OCI-LY7 (cell line): ENCODE results near the gene JPT2. TPM values are rescaled to one million over a fixed set of nuclear protein-coding genes. Genes with fewer than 3 reads are reported as not detected.
"Not testable (repeated sequence)": the region's sequence is repeated elsewhere in the genome, so short reads cannot be mapped to it uniquely, and the experiment has no call there.

Experiments used
- BruUV-seq: library from RNA; stranded (reverse); fragments of 400-500 nt; replicated peaks from 2 replicates; lab custom pipeline; 2021; lab: Mats Ljungman, UMichigan
- CTCF ChIA-PET: fragments of 300-600 bp; sonication (Branson Sonifier 250); formaldehyde crosslinking; loops from one replicate; lab custom pipeline; 2022; ENCODE audit warnings: antibody characterized with exemption; ENCODE audit not compliant: unreplicated experiment; lab: Charles Lee
- POLR2A ChIA-PET: fragments of 300-600 bp; sonication (Branson Sonifier 250); formaldehyde crosslinking; loops from one replicate; lab custom pipeline; 2022; ENCODE audit warnings: antibody characterized with exemption; lab: Charles Lee
- DNase-seq: peaks from one replicate; pipeline ENCODE4 v3.0.0-alpha.2; 2015; ENCODE audit warnings: low spot score
- H2AFZ ChIP-seq: fragments of 200-600 bp; sonication (generic), shearing (Covaris generic); 2 replicates; pipeline ENCODE4 v1.6.1; 2014; ENCODE audit warnings: mild to moderate bottlenecking, antibody characterized with exemption, low read length, moderate library complexity
- H3K27ac ChIP-seq: fragments of 200-600 bp; sonication (generic); 2 replicates; pipeline ENCODE4 v1.5.1; 2014; ENCODE audit warnings: mixed run types, low read depth, mild to moderate bottlenecking, moderate library complexity, low read length, inconsistent platforms; ENCODE audit not compliant: poor library complexity, severe bottlenecking
- H3K36me3 ChIP-seq: fragments of 200-600 bp; sonication (generic); 2 replicates; pipeline ENCODE4 v1.6.1; 2014; ENCODE audit warnings: mild to moderate bottlenecking, antibody characterized with exemption, low read length, moderate library complexity, mixed read lengths; ENCODE audit not compliant: insufficient read depth
- H3K4me1 ChIP-seq: fragments of 200-600 bp; sonication (generic); 2 replicates; pipeline ENCODE4 v1.5.1; 2014; ENCODE audit warnings: mild to moderate bottlenecking, low read length; ENCODE audit not compliant: insufficient read depth, poor library complexity, severe bottlenecking
- H3K4me2 ChIP-seq: fragments of 200-600 bp; sonication (generic); 2 replicates; pipeline ENCODE4 v1.6.1; 2014; ENCODE audit warnings: mild to moderate bottlenecking, low read length
- H3K4me3 ChIP-seq: fragments of 200-600 bp; sonication (generic); 2 replicates; pipeline ENCODE4 v1.5.1; 2014; ENCODE audit warnings: mild to moderate bottlenecking, low read depth, low read length; ENCODE audit not compliant: poor library complexity, severe bottlenecking
- H3K79me2 ChIP-seq: fragments of 200-600 bp; sonication (generic); 2 replicates; pipeline ENCODE4 v1.6.1; 2016; ENCODE audit warnings: low read depth, mild to moderate bottlenecking, low read length, moderate library complexity, mixed read lengths; ENCODE audit not compliant: insufficient read depth
- H3K9me2 ChIP-seq: fragments of 200-600 bp; sonication (generic); 2 replicates; pipeline ENCODE4 v1.6.1; 2016; ENCODE audit warnings: mild to moderate bottlenecking, low read length, mixed read lengths; ENCODE audit not compliant: insufficient read depth
- H3K9me3 ChIP-seq: fragments of 200-600 bp; sonication (generic); 2 replicates; pipeline ENCODE4 v1.6.1; 2014; ENCODE audit warnings: mild to moderate bottlenecking, mixed run types, low read length, mixed read lengths
- H4K20me1 ChIP-seq: fragments of 200-600 bp; sonication (generic); 2 replicates; pipeline ENCODE4 v1.6.1; 2014; ENCODE audit warnings: mild to moderate bottlenecking, antibody characterized with exemption, low read length, moderate library complexity, mixed read lengths; ENCODE audit not compliant: insufficient read depth
- CTCF ChIP-seq: fragments of 200-600 bp; sonication (generic); conservative IDR thresholded peaks from 2 replicates; pipeline ENCODE4 v1.5.1; 2014; ENCODE audit warnings: mild to moderate bottlenecking, antibody characterized with exemption, low read length, moderate library complexity, mixed read lengths
- EZH2phosphoT487 ChIP-seq: fragments of 200-600 bp; sonication (generic); IDR thresholded peaks from 2 replicates; pipeline ENCODE4 v1.6.1; 2018; ENCODE audit warnings: low read depth, borderline replicate concordance, mild to moderate bottlenecking, mixed run types, antibody characterized with exemption, low read length, moderate library complexity, mixed read lengths
- intact Hi-C: fragments of 100-400 bp; cut with micrococcal nuclease; formaldehyde crosslinking; loops from one replicate; pipeline ENCODE4 v1.10.0; 2022; ENCODE audit not compliant: unreplicated experiment
- total RNA-seq, 2 experiments: library from RNA; depleted of rRNA in 1 of 2; stranded (reverse); fragments of >200 nt in 1 of 2; shearing (Covaris generic) in 1 of 2; gene quantifications; 2 replicates each; pipeline ENCODE4 v1.2.3, GENCODE V29; 2014 to 2022

JPT2 gene
- total RNA-seq, 2 experiments from 2014 or later, result 67.4 to 75.2 TPM

- H3K79me2 ChIP-seq, result no peaks in the 10 kb centered on the region
- TF ChIP-seq CTCF (no peak), EZH2phosphoT487 (no peak)
- no peak overlapping the region for H3K4me2 ChIP-seq
- H3K4me1 ChIP-seq, result no peaks in the 10 kb centered on the region
- no TSS peak for BruUV-seq
- H3K4me3 ChIP-seq, result no peak overlapping the region
- H3K9me2 ChIP-seq, result no peaks in the 10 kb centered on the region
- H3K27ac ChIP-seq, result no peak overlapping the region
- no peak overlapping the region for H2AFZ ChIP-seq
- H3K9me3 ChIP-seq, result peaks cover 16% of the 10 kb centered on the region
- H3K36me3 ChIP-seq, result peaks cover 62% of the 10 kb centered on the region
- ChIA-PET POLR2A (no interaction called here), CTCF (no interaction called here)
- no peak for DNase-seq
- no peaks in the 10 kb centered on the region for H4K20me1 ChIP-seq
- intact Hi-C loops, result no loop called here
These were observed 53.5 kb downstream of the JPT2 start for GRCh38 chr16:1731603-1732002.

- H3K79me2 ChIP-seq, result no peaks in the 10 kb centered on the region
- H2AFZ ChIP-seq, result no peak overlapping the region
- no peak overlapping the region for H3K4me3 ChIP-seq
- no peaks in the 10 kb centered on the region for H3K4me1 ChIP-seq
- ChIA-PET CTCF (no interaction called here), POLR2A (no interaction called here)
- no peak overlapping the region for H3K4me2 ChIP-seq
- H3K9me2 ChIP-seq, result no peaks in the 10 kb centered on the region
- TF ChIP-seq CTCF (no peak), EZH2phosphoT487 (no peak)
- no peak overlapping the region for H3K27ac ChIP-seq
- BruUV-seq, result no TSS peak
- DNase-seq, result no peak
- H3K36me3 ChIP-seq, result peaks cover 61% of the 10 kb centered on the region
- intact Hi-C loops, result no loop called here
- peaks cover 20% of the 10 kb centered on the region for H3K9me3 ChIP-seq
- no peaks in the 10 kb centered on the region for H4K20me1 ChIP-seq
These were observed 54.0 kb downstream of the JPT2 start for GRCh38 chr16:1732071-1732470.

GRCh38 chr16:1732551-1732987 is 54.5 kb downstream of the JPT2 start:
- H3K4me1 ChIP-seq, H4K20me1 ChIP-seq, POLR2A ChIA-PET, H3K4me3 ChIP-seq, BruUV-seq, H3K4me2 ChIP-seq, H3K79me2 ChIP-seq, DNase-seq, CTCF ChIA-PET, H3K27ac ChIP-seq, H2AFZ ChIP-seq, intact Hi-C loops, H3K9me2 ChIP-seq: not testable (repeated sequence)
- Histone ChIP-seq H3K36me3 (peaks cover 61% of the 10 kb centered on the region), H3K9me3 (peaks cover 20% of the 10 kb centered on the region)
